Measurements from ENCODE around the gene CLC.
A peak's percentile ranks its signal among the peaks of the same experiment; 100 is the strongest.
"Not testable (repeated sequence)": the region's sequence is repeated elsewhere in the genome, so short reads cannot be mapped to it uniquely, and the experiment has no call there.

The CLC gene
- 0 to 0.24 (median 0) reads per million in 18 experiments for total RNA-seq

DNA sequence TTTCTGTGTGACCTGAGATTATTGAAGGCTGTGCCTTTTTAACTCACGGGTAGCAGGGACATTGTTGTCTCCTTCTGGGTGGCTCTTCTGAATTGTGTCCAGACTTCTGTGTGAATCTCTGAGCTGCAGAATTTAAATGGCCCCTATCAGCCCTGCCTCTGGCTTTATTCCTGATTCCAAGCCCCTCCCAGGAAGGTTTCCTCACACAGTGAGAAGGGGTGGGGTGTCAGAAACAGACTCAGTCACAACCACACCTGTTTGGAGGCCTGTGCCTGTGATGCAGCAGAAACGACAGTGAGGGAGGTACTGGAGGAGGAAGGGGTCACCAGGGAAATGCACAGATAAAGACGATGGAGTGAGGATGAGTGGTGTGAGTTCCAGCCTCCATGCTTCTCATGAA, at the start of gene CLC:
TSS of gene CLC (minus strand) at position 139 of the 400 bp plus-strand sequence. CDS start at position 62, 77 bp downstream.
- DNase-seq, result no peak

DNA sequence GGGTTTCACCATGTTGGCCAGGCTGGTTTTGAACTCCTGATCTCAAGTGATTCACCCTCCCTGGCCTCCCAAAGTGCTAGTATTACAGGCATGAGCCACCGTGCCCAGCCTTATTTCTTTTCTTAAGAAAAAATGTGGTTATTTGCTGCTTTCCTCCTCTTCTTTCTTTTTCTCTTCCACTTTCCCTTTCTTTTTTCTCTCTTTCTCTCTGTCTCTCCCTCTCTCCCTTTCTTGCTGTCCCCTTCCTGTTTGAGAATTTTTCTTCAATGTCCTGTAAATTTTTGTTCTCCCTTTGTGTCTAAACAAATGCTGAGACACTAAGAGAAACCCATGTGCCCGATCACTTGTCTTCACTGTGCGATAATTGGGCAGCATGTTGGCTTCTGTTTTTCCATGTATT, 43.1 kb upstream of the CLC start:
- DNase-seq, result no peak

DNA sequence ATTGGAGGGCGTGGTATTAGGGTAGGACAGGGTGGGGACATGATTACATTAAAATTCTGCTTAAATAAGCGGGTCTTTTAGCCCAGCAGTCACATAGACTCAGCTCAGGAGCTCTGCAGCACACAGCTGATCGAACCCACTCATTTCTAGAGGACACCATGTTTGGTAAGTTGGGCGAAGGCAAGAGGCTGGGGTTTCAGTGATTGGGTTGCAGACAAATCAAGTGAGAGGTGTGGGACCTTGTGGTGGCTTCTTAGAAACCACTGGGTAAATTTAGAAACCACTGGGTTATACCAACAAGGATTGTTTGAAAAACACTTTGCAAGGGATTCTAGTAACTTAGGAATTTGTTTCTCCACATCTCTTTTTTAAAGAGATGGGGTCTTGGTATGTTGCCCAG, 40.9 kb upstream of the CLC start, which contains the start of gene LEUTX:
TSS of gene LEUTX (plus strand) at position 92 of the 400 bp plus-strand sequence. CDS start at position 159, 67 bp downstream.
- no peak for DNase-seq

DNA sequence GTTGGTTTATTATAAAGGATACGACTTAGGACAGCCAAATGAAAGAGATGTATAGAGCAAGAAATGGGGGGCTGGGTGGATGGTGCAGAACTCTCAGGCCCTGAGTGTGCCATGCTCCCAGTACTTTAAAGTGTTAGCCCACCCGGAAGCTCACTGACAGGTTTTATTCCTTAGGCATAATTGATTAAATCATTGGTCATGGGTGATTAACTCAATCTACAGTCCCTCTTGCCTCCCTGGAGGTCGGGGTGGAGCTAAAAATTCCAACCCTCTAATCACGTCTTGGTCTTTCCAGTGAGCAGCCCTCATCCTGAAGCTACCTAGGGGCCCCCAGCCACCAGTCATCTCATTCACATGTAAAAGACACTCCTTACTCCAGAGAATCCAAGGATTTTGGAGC, 31.0 kb upstream of the CLC start:
- no peak for DNase-seq

DNA sequence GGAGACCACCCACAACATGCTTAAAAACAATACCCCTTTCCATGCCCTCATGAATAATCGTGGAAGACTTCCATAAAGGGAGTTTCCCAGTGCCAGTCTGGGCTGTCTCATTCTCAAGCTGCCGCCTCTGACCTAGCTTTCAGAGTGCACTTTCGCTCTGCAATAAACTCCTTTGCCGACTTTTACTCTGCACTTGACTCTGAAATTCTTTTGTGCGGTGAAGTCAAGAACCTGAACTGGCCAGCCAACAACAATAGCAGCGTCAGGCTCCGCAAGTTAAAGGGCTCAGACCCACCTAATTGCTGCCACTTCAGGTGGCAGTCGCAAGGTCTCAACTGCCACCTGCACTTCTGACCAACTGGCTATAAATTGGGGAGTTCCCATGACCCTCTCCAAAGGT, 30.5 kb upstream of the CLC start:
- DNase-seq, result no peak

DNA sequence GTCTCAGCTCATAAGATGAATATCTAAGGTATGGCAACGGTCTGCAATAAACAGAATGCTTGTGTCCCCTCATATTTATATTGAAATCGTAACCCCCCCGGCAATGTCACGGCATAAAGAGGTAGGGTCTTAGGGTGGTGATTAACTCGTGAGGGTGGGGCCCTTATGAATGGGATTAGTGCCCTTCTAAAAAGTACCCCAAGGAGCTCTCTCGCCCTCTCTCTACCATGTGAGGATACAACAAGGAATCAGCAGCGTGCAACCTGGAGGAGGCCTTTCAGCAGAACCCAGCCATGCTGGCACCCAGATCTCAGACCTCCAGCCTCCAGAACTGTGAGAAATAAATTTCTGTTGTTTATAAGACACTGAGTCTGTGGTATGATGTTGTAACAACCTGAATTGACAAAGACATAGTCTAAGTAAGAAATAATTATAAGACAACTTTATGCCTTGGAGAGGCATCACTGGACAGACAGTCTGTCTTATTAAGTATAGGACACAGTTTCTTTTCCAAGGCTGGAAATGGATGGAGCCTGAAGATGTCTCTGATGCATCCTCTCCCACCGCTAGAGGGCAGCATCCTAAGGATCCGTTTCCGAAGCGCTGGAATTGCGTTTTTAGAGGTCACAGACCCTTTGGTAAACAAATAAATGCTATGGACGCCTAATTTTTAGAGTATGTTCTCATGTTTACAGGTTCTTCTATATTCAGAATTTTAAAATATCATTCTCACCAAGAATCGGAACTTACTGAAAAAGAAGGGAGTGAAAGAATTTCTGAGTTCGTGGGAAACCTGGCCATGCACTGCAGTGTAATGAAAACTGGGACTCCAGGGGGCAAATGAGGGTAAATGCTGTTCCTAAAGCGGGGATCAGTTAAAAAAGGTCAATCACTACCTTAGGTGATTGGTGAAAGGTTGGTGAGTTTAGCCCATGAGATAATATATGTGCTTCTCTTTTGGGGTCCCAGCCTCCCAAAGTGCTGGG, 27.6 kb upstream of the CLC start:
- peak; percentile 28 to 51 for DNase-seq

DNA sequence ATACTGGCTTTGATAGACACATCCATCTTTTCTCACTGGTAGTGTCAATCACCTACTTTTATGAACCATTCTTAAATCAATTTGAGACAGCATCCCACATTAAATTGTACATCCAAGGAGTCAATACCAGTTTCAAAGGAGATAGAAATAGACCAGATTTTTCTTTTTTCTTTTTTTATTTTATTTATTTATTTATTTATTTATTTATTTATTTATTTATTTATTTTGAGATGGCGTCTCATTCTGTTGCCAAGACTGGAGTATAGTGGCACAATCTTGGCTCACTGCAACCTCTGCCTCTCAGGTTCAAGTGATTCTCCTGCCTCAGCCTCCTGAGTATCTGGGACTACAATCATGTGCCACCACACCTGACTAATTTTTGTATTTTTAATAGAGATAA, 24.0 kb upstream of the CLC start:
- not testable (repeated sequence) for DNase-seq

- DNase-seq, result no peak
These were observed 21.8 kb upstream of the CLC start for GRCh38 chr19:39759457-39760184.

- DNase-seq, result no peak
These were observed 17.1 kb upstream of the CLC start for GRCh38 chr19:39754971-39755370.

DNA sequence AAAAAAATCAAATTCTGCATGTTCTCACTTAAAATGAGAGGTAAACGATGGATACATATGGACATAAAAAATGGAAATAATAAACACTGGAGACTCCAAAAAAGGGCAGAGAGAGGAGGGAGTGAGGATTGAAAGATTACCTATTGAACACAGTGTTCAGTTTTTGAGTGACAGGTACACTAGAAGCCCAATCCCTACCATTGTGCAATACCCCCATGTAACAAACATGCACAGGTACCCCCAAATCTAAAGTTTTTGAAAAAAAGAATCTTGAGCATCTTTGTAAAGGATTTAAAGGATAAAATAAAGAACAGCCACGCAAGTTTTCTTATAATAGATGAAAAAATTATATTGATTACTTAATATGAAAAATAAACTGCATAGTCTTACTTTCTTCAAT, 16.7 kb upstream of the CLC start:
- no peak for DNase-seq

- DNase-seq, result no peak
These were observed 15.0 kb upstream of the CLC start for GRCh38 chr19:39752795-39753194.

- DNase-seq, result no peak
These were observed 14.6 kb upstream of the CLC start for GRCh38 chr19:39752390-39752789.

DNA sequence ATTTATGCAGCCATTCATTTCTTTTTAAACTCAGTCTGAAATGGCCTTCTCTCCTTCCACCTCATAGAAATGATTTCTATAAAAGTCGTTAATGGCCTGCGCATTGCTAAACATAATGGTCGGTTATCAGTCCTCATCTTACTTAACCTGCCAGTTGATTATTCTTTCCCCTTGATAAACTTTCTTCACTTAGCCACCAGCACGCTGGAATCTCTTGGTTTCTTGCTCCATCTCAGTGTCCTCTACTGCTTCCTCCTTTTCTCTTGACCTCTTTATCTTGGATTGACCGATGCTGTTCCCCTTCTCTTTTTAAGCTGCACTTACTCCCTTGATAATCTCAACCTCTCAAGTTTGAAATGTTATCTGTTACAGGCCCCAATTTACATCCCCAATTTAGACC, 12.2 kb upstream of the CLC start:
- DNase-seq, result no peak

DNA sequence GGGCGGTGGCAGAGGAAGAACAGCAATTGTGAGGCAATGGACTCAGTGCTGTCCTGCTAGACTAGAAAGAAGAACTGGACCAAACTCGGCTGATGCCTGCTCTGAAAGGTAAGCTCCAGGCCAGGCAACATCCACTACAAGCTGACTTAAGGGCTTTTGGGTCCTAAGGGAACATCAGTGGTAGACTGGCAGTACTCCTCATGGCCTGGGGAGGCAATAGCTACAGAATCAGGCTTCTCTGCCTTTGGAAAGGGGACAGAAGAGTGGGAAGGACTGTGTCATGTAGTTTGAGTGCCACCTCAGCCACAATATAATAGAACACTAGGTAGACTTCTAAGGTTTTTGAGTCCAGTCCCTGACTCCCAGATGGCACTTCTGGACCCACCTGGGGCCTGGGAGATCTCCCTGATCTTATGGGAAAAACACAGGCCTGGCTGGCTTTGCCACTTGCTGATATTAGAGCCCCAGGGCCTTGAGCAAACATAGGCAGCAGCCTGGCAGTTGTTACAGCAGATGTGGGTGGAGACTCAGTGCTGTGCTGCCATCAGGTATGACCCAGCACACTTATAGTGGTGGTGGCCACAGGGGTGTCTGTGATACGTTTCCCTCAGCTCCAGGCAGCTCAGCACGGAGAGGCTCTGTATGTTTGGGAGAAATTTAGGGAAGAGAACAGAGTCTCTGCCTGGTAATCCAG, 9.2 kb upstream of the CLC start:
- DNase-seq, result no peak

- DNase-seq, result peak; percentile 6 to 44
These were observed 7.8 kb upstream of the CLC start for GRCh38 chr19:39745643-39746042.

DNA sequence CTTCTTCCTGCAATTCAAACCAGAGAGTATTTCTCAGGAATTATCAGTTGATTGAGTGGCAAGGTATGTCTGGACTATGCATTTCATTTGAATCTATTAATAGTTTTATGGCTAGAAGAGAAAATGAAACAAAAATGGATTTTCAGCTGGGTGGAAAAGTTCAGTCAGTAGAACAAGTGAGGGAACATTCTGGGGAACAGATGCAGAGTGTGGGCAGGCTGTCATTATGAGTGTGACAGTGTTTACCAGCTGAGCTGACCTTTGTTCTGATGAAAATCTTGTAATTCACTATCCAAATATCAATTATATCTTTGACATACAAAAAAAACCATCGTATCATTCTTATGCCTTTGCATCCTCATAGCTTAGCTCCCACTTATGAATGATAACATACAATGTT, 2.6 kb upstream of the CLC start:
- DNase-seq, result no peak

- DNase-seq, result peak; percentile 54 to 61
These were observed 985 bp upstream of the CLC start for GRCh38 chr19:39738814-39739213.

GRCh38 chr19:39737351-39737750, 478 bp downstream of the CLC start:
- no peak for DNase-seq

- no peak for DNase-seq
These were observed 1.7 kb downstream of the CLC start for GRCh38 chr19:39736088-39736487.

DNA sequence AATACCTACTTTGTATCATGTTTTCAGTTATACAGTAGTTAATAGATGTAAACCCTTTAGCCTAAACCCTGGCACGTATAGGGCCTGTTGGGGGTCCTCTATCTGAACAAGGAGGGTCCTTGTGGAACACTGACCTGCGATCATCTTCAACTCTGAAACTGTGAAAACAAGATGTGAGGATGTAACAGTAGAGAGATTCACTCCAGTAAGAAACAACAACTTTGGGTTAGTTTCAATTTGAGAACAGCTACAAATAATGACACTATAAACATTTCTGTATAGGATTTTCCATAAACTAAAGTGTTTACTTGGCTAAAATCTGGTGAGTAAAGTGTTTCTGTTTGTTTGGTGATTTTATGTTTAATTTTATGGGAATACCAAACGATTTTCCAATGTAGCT, 2.1 kb downstream of the CLC start:
- DNase-seq, result no peak

- no peak for DNase-seq
These were observed 4.0 kb downstream of the CLC start for GRCh38 chr19:39733841-39734240.

- no peak for DNase-seq
These were observed 6.1 kb downstream of the CLC start for GRCh38 chr19:39731685-39732084.

GRCh38 chr19:39729594-39729993, 8.2 kb downstream of the CLC start:
- no peak for DNase-seq

All from inflammatory macrophage (primary cell).